ENCODE measurements around the gene ANKRD13B.

Gene ANKRD13B

GRCh38 chr17:29569245-29569950 is 23.5 kb upstream of the ANKRD13B start:
- FAIRE-seq (no peak), DNase-seq (ENCODE audit: insufficient read length, low spot score) (no peak)
- TF ChIP-seq CTCF (IDR thresholded peaks at IDR 0.05; ENCODE audit: insufficient read depth, missing control alignments) = no peak

GRCh38 chr17:29570521-29570920 is 22.4 kb upstream of the ANKRD13B start:
- no peak for TF ChIP-seq CTCF (IDR thresholded peaks at IDR 0.05; ENCODE audit: insufficient read depth, missing control alignments)
- FAIRE-seq (no peak), DNase-seq (ENCODE audit: insufficient read length, low spot score) (no peak)

GRCh38 chr17:29571486-29571882 is 21.4 kb upstream of the ANKRD13B start:
- no peak for FAIRE-seq
- no peak for DNase-seq (ENCODE audit: insufficient read length, low spot score)

GRCh38 chr17:29571883-29572681 is 20.9 kb upstream of the ANKRD13B start:
- DNase-seq (ENCODE audit: insufficient read length, low spot score) = no peak
- no peak for TF ChIP-seq CTCF (IDR thresholded peaks at IDR 0.05; ENCODE audit: insufficient read depth, missing control alignments)
- no peak for FAIRE-seq

More at GRCh38 chr17:29571486-29571882, 21.4 kb upstream of the ANKRD13B start:
- no peak for TF ChIP-seq CTCF (IDR thresholded peaks at IDR 0.05; ENCODE audit: insufficient read depth, missing control alignments)

- FAIRE-seq (no peak), DNase-seq (ENCODE audit: insufficient read length, low spot score) (peak; percentile 65)
- TF ChIP-seq CTCF (IDR thresholded peaks at IDR 0.05; ENCODE audit: insufficient read depth, missing control alignments) = peak; percentile 14
These were observed 20.0 kb upstream of the ANKRD13B start for GRCh38 chr17:29572691-29573557.

- no peak for FAIRE-seq
- no peak for TF ChIP-seq CTCF (IDR thresholded peaks at IDR 0.05; ENCODE audit: insufficient read depth, missing control alignments)
- DNase-seq (ENCODE audit: insufficient read length, low spot score) = no peak
These were observed 19.4 kb upstream of the ANKRD13B start for GRCh38 chr17:29573558-29573869.
